ENCODE measurements around the gene KLHL29.

DNA sequence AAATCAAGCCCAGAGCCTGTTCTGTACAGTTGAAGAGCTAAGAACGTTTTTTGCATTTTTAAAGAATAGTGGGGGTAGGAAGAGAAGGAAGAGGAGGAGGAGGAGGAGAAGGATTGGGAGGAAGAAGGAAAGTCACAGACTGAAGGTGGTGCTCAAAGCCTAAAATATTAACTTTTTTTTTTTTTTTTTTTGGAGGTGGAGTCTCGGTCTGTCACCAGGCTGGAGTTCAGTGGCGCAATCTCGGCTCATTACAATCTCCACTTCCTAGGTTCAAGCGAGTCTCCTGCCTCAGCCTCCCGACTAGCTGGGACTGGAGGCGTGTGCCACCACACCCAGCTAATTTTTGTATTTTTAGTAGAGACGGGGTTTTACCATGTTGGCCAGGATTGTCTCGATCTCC lies 18.3 kb upstream of the KLHL29 start:
- TF ChIP-seq EZH2 (IDR thresholded peaks at IDR 0.05; ENCODE audit: insufficient read depth, poor library complexity, severe bottlenecking) (no peak), EZH2phosphoT487 (IDR thresholded peaks at IDR 0.05; ENCODE audit: insufficient read depth, low read depth) (no peak)

All from GM23248 (cell line).